ENCODE measurements around the gene RMND5A. TPM values are rescaled to one million over a fixed set of nuclear protein-coding genes. Genes with fewer than 3 reads are reported as not detected.

Gene RMND5A
- total RNA-seq, 1 experiment from 2014 or later, result 59.9 TPM

GRCh38 chr2:86778957-86779356, 58.9 kb downstream of the RMND5A start:
- Histone ChIP-seq H3K27me3 (replicated peaks; ENCODE audit: control insufficient read depth, insufficient read depth, low read length) (no peaks in the 10 kb centered on the region), H3K4me3 (ENCODE audit: low read depth, low read length) (no peak overlapping the region), H3K36me3 (ENCODE audit: control insufficient read depth, insufficient read depth, low read length) (no peaks in the 10 kb centered on the region; the same call in 1 of the 2 replicates), H3K9me3 (no peaks in the 10 kb centered on the region), H3K4me1 (no peaks in the 10 kb centered on the region)
- H3K9me3 Mint-ChIP-seq (ENCODE audit: unreplicated experiment), result no peaks in the 10 kb centered on the region
- peaks cover 17% of the 10 kb centered on the region for H3K36me3 Mint-ChIP-seq (ENCODE audit: insufficient read depth, unreplicated experiment)
- H3K27ac Mint-ChIP-seq (ENCODE audit: unreplicated experiment), result no peak overlapping the region
- ChIA-PET POLR2A (no interaction called here), CTCF (no interaction called here)
- TF ChIP-seq, protein P1, sequence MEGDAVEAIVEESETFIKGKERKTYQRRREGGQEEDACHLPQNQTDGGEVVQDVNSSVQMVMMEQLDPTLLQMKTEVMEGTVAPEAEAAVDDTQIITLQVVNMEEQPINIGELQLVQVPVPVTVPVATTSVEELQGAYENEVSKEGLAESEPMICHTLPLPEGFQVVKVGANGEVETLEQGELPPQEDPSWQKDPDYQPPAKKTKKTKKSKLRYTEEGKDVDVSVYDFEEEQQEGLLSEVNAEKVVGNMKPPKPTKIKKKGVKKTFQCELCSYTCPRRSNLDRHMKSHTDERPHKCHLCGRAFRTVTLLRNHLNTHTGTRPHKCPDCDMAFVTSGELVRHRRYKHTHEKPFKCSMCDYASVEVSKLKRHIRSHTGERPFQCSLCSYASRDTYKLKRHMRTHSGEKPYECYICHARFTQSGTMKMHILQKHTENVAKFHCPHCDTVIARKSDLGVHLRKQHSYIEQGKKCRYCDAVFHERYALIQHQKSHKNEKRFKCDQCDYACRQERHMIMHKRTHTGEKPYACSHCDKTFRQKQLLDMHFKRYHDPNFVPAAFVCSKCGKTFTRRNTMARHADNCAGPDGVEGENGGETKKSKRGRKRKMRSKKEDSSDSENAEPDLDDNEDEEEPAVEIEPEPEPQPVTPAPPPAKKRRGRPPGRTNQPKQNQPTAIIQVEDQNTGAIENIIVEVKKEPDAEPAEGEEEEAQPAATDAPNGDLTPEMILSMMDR (IDR thresholded peaks at IDR 0.05; ENCODE audit: insufficient read depth in 1 of 2, low read depth in 1 of 2, low read length in 1 of 2, severe bottlenecking in 1 of 2, unreplicated experiment in 1 of 2), result no peak
- no peaks in the 10 kb centered on the region for H3K4me1 Mint-ChIP-seq (ENCODE audit: low read depth, unreplicated experiment)
- intact Hi-C loops (cut with micrococcal nuclease; ENCODE audit: unreplicated experiment), result no loop called here
- BruUV-seq (replicated peaks), result no TSS peak
- no peaks in the 10 kb centered on the region for H3K27me3 Mint-ChIP-seq (ENCODE audit: insufficient read depth, unreplicated experiment)
- no peak overlapping the region for H3K4me3 Mint-ChIP-seq (ENCODE audit: unreplicated experiment)
- DNase-seq, result no peak

- H3K4me3 Mint-ChIP-seq (ENCODE audit: unreplicated experiment), result no peak overlapping the region
- CTCF ChIA-PET, result no interaction called here
- Histone ChIP-seq H3K9me3 (no peaks in the 10 kb centered on the region), H3K4me1 (no peaks in the 10 kb centered on the region), H3K27me3 (replicated peaks; ENCODE audit: control insufficient read depth, insufficient read depth, low read length) (no peaks in the 10 kb centered on the region), H3K4me3 (ENCODE audit: low read depth, low read length) (no peak overlapping the region), H3K36me3 (ENCODE audit: control insufficient read depth, insufficient read depth, low read length) (no peaks in the 10 kb centered on the region)
- intact Hi-C loops (cut with micrococcal nuclease; ENCODE audit: unreplicated experiment), result loop anchor here (10.0 kb wide), 1 partner anchor 385 kb away; no protein-coding TSS in a partner anchor
- H3K36me3 Mint-ChIP-seq (ENCODE audit: insufficient read depth, unreplicated experiment), result peaks cover 8% of the 10 kb centered on the region
- H3K27me3 Mint-ChIP-seq (ENCODE audit: insufficient read depth, unreplicated experiment), result no peaks in the 10 kb centered on the region
- H3K4me1 Mint-ChIP-seq (ENCODE audit: low read depth, unreplicated experiment), result no peaks in the 10 kb centered on the region
- POLR2A ChIA-PET, result no interaction called here
- H3K9me3 Mint-ChIP-seq (ENCODE audit: unreplicated experiment), result no peaks in the 10 kb centered on the region
- BruUV-seq (replicated peaks), result no TSS peak
- TF ChIP-seq, protein P1 (IDR thresholded peaks at IDR 0.05; ENCODE audit: insufficient read depth in 1 of 2, low read depth in 1 of 2, low read length in 1 of 2, severe bottlenecking in 1 of 2, unreplicated experiment in 1 of 2), result no peak
- no peak for DNase-seq
- H3K27ac Mint-ChIP-seq (ENCODE audit: unreplicated experiment), result no peak overlapping the region
Observed at GRCh38 chr2:86779971-86780370, 59.9 kb downstream of the RMND5A start.

DNA sequence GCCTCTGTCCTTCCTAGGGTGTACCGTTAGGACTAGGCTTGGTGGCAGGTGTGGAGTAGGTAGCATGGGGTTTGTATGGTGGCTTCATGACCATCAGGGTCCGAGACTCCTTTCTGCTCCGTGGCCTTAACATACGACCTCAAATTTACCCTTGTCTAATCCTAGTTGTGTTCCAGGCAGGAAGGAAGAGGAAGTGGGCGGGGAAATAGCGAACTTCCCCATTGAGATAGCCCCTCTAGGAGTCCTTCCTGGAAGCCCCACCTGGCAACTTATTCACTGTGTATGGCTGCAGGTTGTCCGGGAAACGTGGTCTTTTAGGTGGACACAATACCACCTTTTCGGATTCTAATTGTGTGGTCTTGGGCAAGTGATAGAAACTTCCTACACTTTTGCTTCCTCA, 61.3 kb downstream of the RMND5A start:
- Mint-ChIP-seq H3K4me1 (ENCODE audit: low read depth, unreplicated experiment) (no peaks in the 10 kb centered on the region), H3K36me3 (ENCODE audit: insufficient read depth, unreplicated experiment) (no peaks in the 10 kb centered on the region), H3K27ac (ENCODE audit: unreplicated experiment) (no peak overlapping the region), H3K27me3 (ENCODE audit: insufficient read depth, unreplicated experiment) (no peaks in the 10 kb centered on the region), H3K9me3 (ENCODE audit: unreplicated experiment) (no peaks in the 10 kb centered on the region), H3K4me3 (ENCODE audit: unreplicated experiment) (no peak overlapping the region)
- no TSS peak for BruUV-seq (replicated peaks)
- Histone ChIP-seq H3K4me3 (ENCODE audit: low read depth, low read length) (no peak overlapping the region), H3K4me1 (no peaks in the 10 kb centered on the region), H3K27me3 (replicated peaks; ENCODE audit: control insufficient read depth, insufficient read depth, low read length) (no peaks in the 10 kb centered on the region), H3K9me3 (no peaks in the 10 kb centered on the region), H3K36me3 (ENCODE audit: control insufficient read depth, insufficient read depth, low read length) (no peaks in the 10 kb centered on the region)
- CTCF ChIA-PET, result no interaction called here
- POLR2A ChIA-PET, result no interaction called here
- intact Hi-C loops (cut with micrococcal nuclease; ENCODE audit: unreplicated experiment), result loop anchor here (10.0 kb wide), 1 partner anchor 387 kb away; no protein-coding TSS in a partner anchor
- TF ChIP-seq, protein P1 (IDR thresholded peaks at IDR 0.05; ENCODE audit: insufficient read depth in 1 of 2, low read depth in 1 of 2, low read length in 1 of 2, severe bottlenecking in 1 of 2, unreplicated experiment in 1 of 2), result no peak
- DNase-seq, result no peak

All from Caco-2 (cell line).